A172 (cell line): Measurements from ENCODE around the gene NPIPB12. TPM values are rescaled to one million over a fixed set of nuclear protein-coding genes. Genes with fewer than 3 reads are reported as not detected.
"Not testable (repeated sequence)": the region's sequence is repeated elsewhere in the genome, so short reads cannot be mapped to it uniquely, and the experiment has no call there.

ENCODE experiments used
- DNase-seq: peaks from one replicate; pipeline ENCODE4 v3.0.0-alpha.2; 2015; ENCODE audit warnings: low spot score
- total RNA-seq: library from RNA; depleted of rRNA; stranded (reverse); fragments of >200 nt; shearing (Covaris generic); gene quantifications from 2 replicates; pipeline ENCODE4 v1.2.3, GENCODE V29; 2014; rRNA removed

Gene NPIPB12
- total RNA-seq, result 6.2 and 7.1 TPM in 2 replicates

DNA sequence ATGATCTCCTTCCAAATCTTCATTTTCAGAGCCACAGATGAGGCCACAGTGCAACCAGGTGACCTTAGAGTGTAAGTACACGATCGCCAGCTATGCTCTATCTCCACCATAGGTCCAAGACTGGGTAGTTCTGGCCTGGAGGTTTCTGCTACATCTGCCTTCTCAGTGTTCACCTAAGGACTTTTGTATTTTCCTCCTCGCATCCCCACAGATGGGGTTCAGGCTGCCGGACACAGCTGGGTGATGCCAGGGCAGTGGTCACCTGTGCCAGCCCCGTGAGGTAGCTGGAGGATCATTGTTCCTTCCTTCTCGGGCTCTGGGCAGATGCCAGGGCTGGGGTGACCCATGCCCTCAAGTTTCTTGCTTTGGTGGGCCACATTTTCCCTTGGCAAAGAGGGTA is at the start of gene NPIPB12:
NPIPB12 (minus strand) TSS at position 101 of the 400 bp plus-strand sequence.
- not testable (repeated sequence) for DNase-seq

DNA sequence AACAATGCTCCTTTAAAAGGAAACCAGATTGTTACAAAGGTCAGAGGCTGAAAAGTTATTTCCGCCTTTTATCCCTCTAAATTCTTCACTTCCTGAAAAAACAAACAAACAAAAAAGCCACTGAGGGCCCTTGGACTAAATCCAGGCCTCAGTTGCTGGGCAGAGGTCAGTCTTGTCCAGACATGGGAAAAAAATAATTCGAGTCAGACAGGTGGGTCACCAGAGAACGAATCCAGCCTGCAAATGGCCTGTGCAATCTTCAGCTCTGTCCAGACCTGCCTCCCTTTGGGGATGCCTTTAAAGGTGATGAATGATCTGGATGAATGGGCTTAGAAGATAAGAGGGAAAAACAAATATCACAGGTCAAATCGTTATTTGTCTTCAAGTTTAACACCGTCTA is 15.3 kb upstream of the NPIPB12 start:
- DNase-seq, result not testable (repeated sequence)

DNA sequence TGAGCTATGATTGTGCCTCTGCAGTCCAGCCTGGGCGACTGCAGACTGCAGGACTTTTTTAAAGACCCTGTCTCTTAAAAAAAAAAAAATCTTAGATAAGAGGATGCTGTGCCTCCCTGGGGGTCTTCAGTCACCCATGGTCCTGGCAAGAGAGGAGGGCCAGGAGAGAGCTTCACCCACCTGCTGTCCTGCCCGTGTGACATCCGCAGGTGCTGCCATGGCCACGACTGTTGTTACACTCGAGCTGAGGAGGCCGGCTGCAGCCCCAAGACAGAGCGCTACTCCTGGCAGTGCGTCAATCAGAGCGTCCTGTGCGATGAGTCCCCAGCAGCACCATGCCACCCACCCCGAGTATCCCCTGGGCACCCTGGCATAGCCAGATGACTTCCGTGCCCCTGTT is 23.9 kb downstream of the NPIPB12 start:
- DNase-seq, result not testable (repeated sequence)

DNA sequence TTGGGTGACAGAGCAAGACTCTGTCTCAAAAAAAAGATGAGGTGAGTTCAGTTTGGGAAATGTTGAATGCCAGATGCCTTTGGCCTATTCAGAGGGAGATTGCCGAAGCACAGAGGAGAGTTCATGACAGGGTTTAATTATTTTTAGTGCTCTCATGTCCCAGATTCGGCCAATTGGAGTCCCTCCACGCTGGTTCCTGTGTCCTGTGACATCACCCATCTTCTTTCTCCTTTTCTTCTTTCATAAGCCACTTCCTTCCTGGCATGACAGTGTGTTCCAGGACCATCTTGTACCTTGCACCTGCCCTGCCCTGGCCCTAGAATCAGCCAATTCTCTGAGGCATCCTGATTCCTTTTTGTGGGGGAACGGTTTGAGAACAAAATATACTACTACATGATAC is 34.1 kb downstream of the NPIPB12 start:
- DNase-seq, result not testable (repeated sequence)

DNA sequence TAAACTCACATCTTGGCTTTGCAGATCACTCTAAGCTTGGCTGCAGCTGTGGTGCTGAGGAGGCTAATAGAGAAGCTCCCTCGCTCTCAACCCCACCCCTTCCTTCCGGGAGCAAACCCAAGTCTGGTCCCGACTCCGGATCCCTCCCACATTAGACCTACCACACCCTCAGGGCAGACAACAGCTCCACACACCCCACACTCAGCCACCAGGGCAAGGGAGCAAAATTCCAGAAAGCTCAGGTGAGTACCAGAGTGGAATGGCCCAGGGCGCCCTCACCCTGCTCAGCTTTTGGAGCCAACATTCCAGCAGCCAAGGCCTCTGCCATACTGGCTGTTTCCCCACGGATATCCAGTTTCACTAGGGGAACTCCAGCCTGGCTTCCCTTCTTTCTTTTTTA is 36.5 kb downstream of the NPIPB12 start:
- DNase-seq, result not testable (repeated sequence)

DNA sequence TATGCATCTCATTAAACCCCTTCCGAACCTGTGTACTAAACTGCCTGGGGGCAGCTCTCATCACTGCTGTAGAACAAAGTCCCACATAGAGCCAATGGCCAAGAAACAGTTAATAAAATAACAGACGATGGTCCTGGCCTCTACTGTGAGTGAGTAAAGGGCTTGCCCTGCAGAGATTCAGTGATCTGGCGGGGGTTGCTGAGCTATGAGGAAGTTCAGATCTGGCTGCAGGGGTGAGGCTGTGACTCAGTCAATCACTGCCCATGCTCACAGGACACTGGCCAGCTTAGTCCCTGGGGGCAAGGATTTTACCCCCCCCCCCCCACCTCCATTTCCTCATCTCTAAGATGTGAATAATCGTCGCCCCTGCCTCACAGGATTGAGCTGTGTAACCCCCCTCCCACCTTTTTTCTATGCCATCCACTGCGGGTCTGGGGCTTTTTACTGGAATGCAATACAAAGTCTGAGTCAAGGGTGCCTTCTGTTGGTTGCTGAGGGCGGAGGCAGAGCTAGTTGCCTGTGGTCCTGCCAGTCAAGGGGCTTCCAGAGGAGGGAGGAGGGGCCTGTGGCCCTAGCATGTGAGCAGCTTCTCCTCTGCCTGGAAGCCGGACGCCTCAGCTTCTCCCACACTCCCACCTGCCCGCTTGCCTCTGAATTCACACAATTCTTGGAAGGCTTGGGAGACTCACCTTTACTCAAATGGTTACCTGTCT is 38.4 kb downstream of the NPIPB12 start:
- DNase-seq, result not testable (repeated sequence)

DNA sequence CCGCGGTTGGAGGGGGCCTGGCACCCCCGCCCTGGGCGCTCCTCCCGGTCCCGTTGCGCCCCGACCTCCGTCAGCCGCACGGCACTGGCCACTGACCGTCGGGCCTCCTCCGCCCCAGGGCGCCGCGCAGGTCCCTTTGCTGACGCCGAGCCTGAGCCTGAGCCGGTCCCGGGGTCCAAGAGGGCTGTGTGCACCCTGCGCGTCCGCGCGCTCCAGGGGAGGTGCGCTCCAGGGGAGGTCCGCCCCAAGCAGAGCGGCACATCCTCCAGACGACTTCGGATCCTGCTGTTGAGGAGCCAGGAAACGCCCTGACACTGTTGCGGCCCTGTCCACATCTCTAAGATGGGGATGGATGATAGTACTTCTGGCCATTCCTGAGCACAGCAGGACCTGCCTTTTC is 39.3 kb downstream of the NPIPB12 start:
- DNase-seq, result not testable (repeated sequence)

DNA sequence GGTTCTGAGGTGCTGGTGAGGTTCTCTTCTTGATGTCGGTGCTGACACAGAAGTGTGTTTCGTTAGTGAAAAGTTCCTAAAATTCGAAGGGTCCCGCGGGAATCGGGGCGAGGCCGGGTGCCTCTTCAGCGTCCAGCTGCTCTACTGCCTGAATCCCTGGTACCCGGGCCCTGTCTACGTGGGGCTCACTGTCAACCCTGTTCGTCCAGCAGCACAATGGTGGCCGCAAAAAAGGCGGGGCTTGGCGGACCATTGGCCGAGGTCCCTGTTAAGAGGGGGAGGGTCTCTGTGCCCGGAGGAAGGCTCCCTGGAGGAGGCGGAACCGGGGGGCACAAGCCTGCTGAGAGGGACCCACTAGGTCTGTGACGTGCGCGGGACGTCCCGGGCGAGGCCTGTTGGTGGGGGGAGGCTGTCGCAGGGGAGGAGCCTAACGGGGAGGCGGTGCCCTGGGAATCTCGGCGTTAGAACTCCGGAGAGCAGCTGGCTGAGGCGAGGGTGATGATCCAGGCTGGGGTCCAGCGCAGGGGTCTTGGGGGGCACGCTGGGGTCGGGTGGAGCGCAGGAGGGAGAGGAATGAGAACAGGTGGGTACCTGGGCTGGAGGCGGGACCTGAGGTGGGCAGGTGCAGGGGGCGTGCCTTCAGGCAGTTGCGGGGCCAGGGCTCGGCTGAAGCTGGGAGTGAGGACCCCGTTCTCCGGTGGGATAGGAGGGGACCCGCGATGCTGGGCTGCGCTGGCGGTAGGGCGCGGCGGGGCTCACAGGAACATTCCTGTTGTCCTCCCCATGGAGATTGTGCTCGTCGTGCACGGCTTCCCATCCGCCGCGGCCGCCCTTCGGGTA is 40.0 kb downstream of the NPIPB12 start:
- not testable (repeated sequence) for DNase-seq

DNA sequence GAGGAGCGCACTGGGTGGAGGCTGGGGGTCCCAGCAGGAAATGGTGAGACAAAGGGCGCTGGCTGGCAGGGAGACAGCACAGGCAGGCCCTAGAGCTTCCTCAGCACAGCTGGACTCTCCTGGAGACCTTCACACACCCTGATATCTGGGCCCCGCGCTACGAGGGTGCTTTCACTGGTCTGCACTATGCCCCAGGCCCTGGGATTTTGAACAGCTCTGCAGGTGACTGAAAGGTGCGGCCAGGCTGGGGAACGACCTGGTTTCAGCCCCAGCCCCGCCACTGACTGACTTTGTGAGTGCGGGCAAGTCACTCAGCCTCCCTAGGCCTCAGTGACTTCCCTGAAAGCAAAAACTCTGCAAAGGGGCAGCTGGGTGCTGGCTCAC is 45.6 kb downstream of the NPIPB12 start:
- not testable (repeated sequence) for DNase-seq

DNA sequence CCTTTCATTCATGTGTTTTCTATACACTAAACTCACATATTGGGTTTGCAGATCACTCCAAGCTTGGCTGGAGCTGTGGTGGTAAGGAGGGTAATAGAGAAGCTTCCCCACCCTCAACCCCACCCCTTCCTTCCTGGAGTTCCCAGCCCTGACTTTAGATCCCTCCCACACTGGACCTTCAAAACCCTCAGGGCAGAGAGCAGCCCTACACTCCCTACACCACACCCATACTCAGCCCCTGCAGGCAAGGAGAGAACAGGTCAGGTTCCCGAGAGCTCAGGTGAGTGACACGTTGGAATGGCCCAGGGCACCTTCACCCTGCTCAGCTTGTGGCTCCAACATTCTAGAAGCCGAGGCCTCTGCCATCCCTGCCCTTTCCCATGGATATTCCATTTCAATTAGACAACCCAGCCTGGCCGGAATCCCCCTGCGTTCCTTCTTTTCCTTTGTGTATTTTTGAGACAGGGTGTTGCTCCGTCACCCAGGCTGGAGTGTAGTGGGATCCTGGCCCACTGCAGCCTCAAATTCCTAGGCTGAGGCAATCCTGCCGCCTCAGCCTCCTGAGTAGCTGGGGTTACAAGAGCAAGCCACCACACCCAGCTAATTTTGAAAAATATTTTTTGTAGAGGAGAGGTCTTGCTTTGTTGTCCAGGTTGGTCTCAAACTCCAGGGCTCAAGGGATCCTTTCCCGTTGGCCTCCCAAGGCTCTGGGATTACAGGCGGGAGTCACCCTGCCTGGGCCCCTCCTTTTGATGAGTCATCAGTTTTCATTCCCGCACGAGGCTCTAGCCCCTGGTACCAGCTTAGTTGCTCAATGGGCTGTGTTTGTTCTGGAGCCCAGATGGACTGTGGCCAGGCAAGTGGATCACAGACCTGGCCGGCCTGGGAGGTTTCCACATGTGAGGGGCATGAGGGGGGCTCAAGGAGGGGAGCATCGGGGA is 46.2 kb downstream of the NPIPB12 start, which contains the start of gene SULT1A4:
SULT1A4 (plus strand) TSS at position 208 of the 941 bp plus-strand sequence. CDS start 1,473 bp downstream, outside the sequence.
- DNase-seq, result not testable (repeated sequence)

DNA sequence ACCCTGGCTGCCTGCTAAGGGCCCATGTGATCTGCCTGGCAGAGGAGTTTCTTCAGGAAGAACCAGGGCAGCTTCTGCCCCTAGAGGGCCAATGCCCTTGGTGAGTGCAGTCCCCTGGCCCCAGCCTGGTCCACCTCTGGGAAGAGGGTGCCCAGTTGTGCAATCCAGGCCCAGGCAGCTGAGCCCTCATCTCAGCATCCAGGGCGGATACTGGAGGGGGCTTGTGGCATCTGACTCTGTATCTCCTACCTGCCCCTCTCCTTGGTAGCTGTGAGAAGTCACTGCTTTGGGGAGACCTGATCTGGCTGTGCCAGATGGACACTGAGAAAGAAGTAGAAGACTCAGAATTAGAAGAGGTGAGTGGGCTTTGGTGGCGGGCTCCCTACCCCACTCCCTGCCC is 48.5 kb downstream of the NPIPB12 start:
- not testable (repeated sequence) for DNase-seq

DNA sequence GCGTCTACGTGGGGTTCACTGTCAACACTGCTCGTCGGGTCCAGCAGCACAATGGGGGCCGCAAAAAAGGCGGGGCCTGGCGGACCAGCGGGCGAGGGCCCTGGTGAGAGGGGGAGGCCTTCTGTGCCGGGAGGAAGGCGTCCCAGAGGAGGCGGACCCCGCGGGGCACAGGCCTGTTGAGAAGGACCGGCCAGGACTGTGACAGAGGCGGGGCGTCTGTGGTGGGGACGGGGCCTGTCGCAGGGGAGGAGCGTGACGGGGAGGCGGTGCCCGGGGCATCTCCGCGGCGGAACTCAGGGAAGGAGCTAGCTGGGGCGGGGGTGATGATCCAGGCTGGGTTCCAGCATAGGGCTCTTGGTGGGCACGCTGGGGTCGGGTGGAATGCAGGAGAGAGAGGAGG is 51.4 kb downstream of the NPIPB12 start:
- DNase-seq, result not testable (repeated sequence)

DNA sequence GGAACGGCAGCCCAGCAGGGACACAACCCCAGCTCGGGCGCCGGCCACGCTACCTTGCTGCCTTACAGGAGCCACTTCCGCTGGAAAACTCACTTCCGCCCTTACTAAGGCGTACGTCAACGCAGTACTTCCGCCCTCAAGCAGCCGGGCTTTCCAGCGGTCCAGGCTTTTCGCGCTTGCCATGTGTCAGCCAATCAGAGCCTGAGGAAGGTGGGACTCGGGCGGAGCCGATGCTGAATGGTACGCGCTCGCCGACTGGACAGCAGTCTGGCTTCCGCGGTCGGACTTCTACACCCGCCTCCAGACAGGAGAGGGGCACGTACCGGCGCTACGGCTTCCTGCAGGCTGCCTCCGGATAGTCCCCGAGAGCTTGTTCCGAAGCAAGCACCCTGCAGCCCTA is 51.9 kb downstream of the NPIPB12 start, which contains the start of the genes BOLA2 and SLX1B:
BOLA2 (minus strand) TSS at position 83 of the 400 bp plus-strand sequence. CDS start 98 bp downstream, outside the sequence.
SLX1B (plus strand) TSS at position 265 of the 400 bp plus-strand sequence.
- DNase-seq, result not testable (repeated sequence)

DNA sequence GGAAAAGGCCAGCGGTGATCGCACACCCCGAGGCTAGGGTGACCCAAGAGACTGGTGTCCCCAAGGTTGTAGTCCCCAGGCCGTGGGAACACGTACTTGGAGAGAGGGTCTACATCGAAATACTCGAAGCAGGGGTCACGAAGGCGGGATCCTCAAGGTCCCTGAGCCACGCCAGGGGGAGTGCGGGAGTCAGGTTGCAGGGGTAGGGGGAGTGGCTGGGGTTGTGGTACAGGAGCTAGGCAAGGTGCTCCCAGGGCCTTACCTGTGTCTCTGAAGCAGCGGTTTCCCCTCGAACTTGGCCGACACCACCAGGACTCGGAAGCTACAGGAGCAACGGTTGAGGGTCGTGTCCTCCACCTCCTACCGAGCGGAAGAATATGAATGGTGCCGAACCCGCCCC is 52.5 kb downstream of the NPIPB12 start:
- not testable (repeated sequence) for DNase-seq

Other genes with a start within 250 kb of the NPIPB12 start
- 0.05 TPM in 1 of 2 replicates, not detected in the other for gene NPIPB11, start 99.7 kb downstream of the NPIPB12 start, total RNA-seq
- 26.9 and 38.1 TPM in 2 replicates for gene BOLA2, start 52.1 kb downstream of the NPIPB12 start, total RNA-seq
- 77.9 and 137 TPM in 2 replicates for gene SLX1B, start 51.9 kb downstream of the NPIPB12 start, total RNA-seq
- 14.2 and 19.6 TPM in 2 replicates for gene SULT1A4, start 46.5 kb downstream of the NPIPB12 start, total RNA-seq
- 12.6 and 15.7 TPM in 2 replicates for gene SPN, start 156.8 kb upstream of the NPIPB12 start, total RNA-seq
- gene QPRT, start 172.8 kb upstream of the NPIPB12 start, total RNA-seq, result 83.7 and 122 TPM in 2 replicates
- gene C16orf54, start 239.6 kb upstream of the NPIPB12 start, total RNA-seq, result 0.09 TPM in 1 of 2 replicates, not detected in the other